DMS79 treated with DMSO at 0.1 percent for 48 hours (cell line): ENCODE results near the gene RALB.

Experiments used
- DNase-seq: peaks from one replicate; lab custom pipeline; 2025; lab: John Stamatoyannopoulos, UW

Gene RALB, protein sequence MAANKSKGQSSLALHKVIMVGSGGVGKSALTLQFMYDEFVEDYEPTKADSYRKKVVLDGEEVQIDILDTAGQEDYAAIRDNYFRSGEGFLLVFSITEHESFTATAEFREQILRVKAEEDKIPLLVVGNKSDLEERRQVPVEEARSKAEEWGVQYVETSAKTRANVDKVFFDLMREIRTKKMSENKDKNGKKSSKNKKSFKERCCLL

GRCh38 chr2:120252225-120253020 lies at the start of gene RALB:
TSS of gene RALB (plus strand) at chr2:120252852. CDS start at chr2:120278665, 25,813 bp downstream.
- peak; percentile 96 for DNase-seq

- DNase-seq, result no peak
These were observed 49.2 kb upstream of the RALB start for GRCh38 chr2:120203251-120204021.

GRCh38 chr2:120204022-120204405 lies 48.6 kb upstream of the RALB start:
- no peak for DNase-seq

GRCh38 chr2:120204417-120204816 lies 48.2 kb upstream of the RALB start:
- DNase-seq, result no peak

DNA sequence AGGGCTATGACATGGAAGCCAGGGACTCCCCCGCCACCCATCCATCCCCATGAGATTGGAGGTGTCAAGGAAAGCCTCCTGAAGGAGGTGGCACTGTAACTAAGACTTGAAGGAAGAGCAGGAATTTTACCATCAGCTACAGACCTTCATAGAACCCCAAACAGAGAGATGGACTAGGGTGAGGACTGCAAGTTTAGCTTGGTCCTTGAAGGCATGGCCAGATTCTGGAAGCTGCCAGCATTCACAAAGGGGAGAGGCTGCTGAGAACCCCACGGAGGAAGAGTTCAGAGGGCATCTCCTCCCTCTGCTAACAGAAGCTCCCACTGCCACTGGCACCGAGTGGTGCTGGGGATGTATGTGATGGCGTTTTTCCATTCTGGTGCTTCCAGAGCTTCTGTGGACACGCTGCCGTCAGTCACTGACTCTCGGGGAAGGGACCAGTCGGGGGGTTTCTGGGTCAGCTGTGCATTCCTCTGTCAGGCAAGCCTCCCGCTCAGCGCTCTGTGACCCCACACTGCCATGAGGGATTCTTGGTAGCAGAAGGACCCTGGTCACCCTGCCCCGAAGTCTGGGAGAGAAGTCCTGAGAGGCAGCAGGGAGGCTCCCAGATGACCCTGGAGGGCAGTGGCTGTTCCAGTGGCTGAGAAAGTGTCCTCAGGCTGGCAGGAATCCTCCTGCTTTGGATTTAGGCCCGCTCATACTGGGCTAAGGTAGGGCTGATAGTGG lies 47.5 kb upstream of the RALB start:
- no peak for DNase-seq

GRCh38 chr2:120206022-120206581 lies 46.5 kb upstream of the RALB start:
- DNase-seq, result no peak

DNA sequence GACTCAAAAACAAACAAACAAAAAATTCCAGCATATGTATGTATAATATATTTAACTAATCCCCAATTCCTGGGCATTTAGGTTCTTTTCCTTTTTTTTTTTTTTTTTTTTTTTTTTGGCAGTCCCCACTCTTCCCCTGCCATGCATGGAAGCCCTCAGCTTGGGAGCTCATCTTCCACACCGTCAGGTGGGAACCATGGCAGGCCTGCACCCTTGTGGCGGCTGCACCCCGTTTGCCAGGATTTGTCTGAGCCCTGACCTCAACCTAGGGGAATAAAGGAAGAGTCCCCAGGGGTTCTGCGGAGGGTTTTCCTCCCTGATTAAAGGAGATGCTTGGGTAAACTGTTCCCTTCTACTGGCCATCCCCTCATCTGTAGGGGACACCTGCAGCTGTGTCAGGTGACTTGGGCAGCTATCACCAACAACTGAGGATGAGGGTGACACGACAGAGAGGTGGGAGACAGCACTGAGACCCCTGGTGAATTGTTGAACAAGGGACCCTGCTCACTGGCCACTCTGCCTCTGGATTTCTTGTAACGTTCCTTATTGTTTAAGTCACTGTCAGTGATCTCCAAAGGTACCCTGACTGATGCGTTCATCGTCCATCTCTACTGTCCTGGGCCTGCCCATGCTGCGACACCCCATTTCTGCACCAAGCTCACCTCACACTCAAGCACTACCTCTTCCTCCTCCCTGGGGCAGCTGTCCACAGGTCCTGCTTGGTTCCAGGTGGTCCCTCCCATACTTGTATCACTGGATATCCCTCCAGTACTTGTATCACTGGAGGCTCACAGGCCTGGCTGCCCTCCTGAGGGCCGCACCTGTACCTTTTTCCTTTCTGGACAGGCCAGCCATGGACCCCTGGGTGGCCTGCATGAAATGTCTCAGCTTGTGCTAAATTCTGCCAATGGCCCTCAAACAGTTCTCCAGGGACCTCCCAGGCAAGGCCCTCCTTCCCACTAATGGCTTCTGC lies 44.0 kb upstream of the RALB start:
- DNase-seq, result no peak

- DNase-seq, result no peak
These were observed 43.0 kb upstream of the RALB start for GRCh38 chr2:120209427-120210269.

GRCh38 chr2:120210270-120210693 lies 42.4 kb upstream of the RALB start:
- DNase-seq, result no peak

DNA sequence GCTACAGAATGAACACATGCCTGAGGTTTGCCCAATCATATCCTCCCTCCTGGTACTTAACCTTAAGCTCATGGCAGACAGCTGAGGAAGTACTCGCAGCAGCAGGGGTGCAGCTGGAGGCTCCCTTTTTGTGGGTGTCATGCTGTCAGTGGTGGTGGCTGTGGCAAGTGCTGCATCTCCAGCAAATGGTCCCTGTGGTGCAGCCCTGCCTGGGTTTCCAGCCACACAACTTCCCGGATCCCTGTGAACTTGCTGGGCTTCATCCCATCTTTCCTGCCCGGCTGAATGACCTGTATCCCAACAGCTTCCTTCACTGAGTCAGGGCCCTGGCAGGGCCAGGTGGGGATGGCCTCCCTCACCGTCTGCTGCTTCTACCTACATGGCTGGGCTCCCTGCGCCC lies 34.5 kb upstream of the RALB start:
- no peak for DNase-seq

DNA sequence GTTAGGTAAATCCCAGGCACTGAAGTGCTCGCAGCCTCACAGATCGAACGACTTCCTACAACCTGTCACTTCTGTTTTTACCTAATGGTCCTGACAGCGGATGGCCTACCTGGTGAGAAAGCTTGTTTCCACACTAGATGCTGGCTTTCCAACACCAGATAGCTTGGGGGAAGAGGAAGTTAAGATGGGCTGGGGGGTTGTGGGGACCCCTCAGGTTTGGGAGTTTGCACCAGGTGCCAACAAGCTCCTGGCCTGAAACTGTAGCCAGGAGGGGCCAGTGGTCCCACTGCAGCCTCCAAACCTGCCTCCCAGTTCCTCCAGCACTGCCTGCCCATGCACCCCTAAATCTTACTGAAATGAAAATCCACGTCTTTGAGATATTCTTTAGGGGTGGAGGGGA lies 33.4 kb upstream of the RALB start:
- DNase-seq, result no peak

GRCh38 chr2:120219766-120220165 lies 32.9 kb upstream of the RALB start:
- no peak for DNase-seq

- DNase-seq, result no peak
These were observed 31.9 kb upstream of the RALB start for GRCh38 chr2:120220756-120221155.

GRCh38 chr2:120221616-120222015 lies 31.0 kb upstream of the RALB start:
- no peak for DNase-seq

DNA sequence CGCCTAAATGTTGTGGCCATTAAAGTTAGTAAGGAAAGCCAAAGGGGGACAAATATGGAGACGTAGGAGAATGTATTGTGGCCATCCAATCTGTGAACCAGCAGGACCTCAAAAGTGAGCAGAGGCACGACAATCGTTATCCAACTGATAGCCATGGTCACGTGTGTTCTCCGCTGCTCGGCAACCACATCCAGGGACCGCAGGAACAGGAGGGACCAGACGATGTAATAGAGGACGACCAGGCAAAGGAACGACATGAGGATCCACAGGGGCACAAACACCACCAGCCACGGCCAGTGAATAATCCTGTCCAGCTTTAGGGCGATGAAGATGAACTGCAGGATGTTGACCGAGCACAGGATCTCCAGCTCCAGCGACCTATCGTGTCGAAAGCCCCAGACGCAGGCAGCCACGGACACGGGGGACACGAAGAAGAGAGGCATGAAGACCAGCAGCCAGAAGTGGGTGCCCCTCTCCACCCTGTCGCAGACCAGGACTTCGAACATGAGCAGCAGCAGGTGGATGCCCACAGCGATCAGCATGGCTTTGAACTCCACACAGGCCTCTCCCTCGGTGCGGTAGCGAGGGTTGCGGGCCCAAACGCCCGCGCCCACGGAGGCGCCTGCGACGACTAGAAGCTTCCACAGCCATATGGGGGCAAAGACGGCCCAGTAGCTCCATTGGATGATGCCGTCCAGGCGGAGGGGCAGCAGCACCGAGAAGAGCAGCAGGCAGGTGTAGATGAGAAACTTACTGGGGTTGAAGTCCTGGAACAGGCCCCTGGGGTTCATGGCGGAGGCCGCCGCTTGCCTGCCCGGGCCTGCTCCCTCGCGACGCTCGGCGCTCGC lies 30.2 kb upstream of the RALB start:
- DNase-seq, result no peak

- DNase-seq, result peak; percentile 82
These were observed 29.4 kb upstream of the RALB start, which contains the start of gene TMEM185B for GRCh38 chr2:120223034-120223912. TSS of gene TMEM185B (minus strand) at chr2:120223400. CDS start at chr2:120222976, 424 bp downstream.

DNA sequence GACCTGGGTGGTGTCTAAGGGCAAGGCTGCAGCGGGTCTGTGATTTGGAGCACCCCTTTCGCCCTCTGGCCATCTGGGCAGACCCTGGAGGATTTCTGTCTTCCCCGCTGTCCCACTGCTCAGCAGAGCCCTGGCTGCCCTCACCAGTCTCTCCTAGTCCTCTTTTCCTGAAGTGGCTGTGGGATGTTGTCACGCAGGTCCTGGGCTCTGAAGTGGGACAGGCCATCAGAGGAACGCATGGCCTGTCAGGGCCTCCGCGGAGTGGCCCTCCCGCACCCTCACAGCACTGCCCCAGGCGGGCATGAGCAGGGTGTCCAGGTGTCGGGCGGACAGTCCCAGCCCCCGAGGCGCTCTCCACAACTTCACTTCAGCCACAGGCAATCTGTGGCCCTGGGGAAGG lies 28.4 kb upstream of the RALB start:
- no peak for DNase-seq
